Measurements from ENCODE around the gene TRIM15.

GRCh38 chr6:30143780-30144179 is 19.6 kb upstream of the TRIM15 start:
- TF ChIP-seq CTCF (IDR thresholded peaks at IDR 0.05) (no peak), POLR2A (IDR thresholded peaks at IDR 0.05) (no peak)

Measured in stomach (tissue), 4 donors.